HCT116 (cell line): ENCODE results near the gene MSI2. TPM values are rescaled to one million over a fixed set of nuclear protein-coding genes. Genes with fewer than 3 reads are reported as not detected.

Experiments
- ATAC-seq: fragments of 200-7000 bp; cut with Tn5 transposase; 2 replicates; pipeline ENCODE4 v1.9.1; 2020; ENCODE audit warnings: mild to moderate bottlenecking, moderate library complexity
- BruUV-seq: library from RNA; stranded (reverse); fragments of 400-500 nt; replicated peaks from 2 replicates; lab custom pipeline; 2021; lab: Mats Ljungman, UMichigan
- CTCF ChIA-PET: fragments of 300-600 bp; sonication (Branson Sonifier 250); formaldehyde crosslinking; loops from one replicate; lab custom pipeline; 2021; ENCODE audit warnings: antibody characterized with exemption; lab: Charles Lee
- POLR2A ChIA-PET: fragments of 300-600, 350-600 bp; sonication (Branson Sonifier 250); formaldehyde crosslinking; loops from one replicate; lab custom pipeline; 2021; ENCODE audit warnings: antibody characterized with exemption; lab: Charles Lee
- RAD21 ChIA-PET, 2 experiments: fragments of 300-600 bp; sonication (Branson Sonifier 250); formaldehyde crosslinking; loops; one replicate each; lab custom pipeline; 2023; ENCODE audit warnings: low total read pairs in 2 of 2; ENCODE audit not compliant: uncharacterized antibody in 2 of 2, unreplicated experiment in 2 of 2, low non-redundant PET in 1 of 2; lab: Charles Lee
- DNase-seq: peaks from one replicate; pipeline ENCODE4 v3.0.0-alpha.2; 2010; ENCODE audit warnings: low read depth, low spot score
- H2AFZ ChIP-seq: fragments of 200-600 bp; shearing (Covaris generic), sonication (generic); 2 replicates; pipeline ENCODE4 v1.6.1; 2017; ENCODE audit warnings: low read depth, mixed run types, mixed read lengths, antibody characterized with exemption, low read length; ENCODE audit not compliant: poor library complexity, severe bottlenecking
- H3K27ac ChIP-seq: 2 replicates; pipeline ENCODE4 v1.5.1; 2012; ENCODE audit warnings: low read depth, low read length
- H3K27me3 ChIP-seq: fragments of 200-600 bp; sonication (generic); 2 replicates; pipeline ENCODE4 v1.6.1; 2016; ENCODE audit warnings: mixed run types, low read length, mixed read lengths; ENCODE audit not compliant: insufficient read depth
- H3K36me3 ChIP-seq, 2 experiments: fragments of 200-500 bp in 1 of 2; fragments of 200-600 bp in 1 of 2; sonication (Bioruptor generic) in 1 of 2; sonication (generic) in 1 of 2; 2 replicates each; pipeline versions ENCODE4 v1.5.1 to v1.6.1; 2014 to 2016; ENCODE audit warnings: low read length in 2 of 2, inconsistent platforms in 1 of 2, mixed read lengths in 1 of 2, mixed run types in 1 of 2; ENCODE audit not compliant: insufficient read depth in 2 of 2, control insufficient read depth in 1 of 2
- H3K4me1 ChIP-seq, 2 experiments: fragments of 200-600 bp in 1 of 2; sonication (generic) in 1 of 2; 2 replicates each; pipeline versions ENCODE4 v1.5.1 to v1.6.1; 2012 to 2017; ENCODE audit warnings: low read length in 2 of 2, inconsistent platforms in 1 of 2, mild to moderate bottlenecking in 1 of 2, mixed read lengths in 1 of 2, mixed run types in 1 of 2, moderate library complexity in 1 of 2; ENCODE audit not compliant: insufficient read depth in 2 of 2, control insufficient read depth in 1 of 2
- H3K4me2 ChIP-seq: fragments of 200-600 bp; sonication (generic); 2 replicates; pipeline ENCODE4 v1.6.1; 2017; ENCODE audit warnings: mixed run types, low read length, mixed read lengths
- H3K4me3 ChIP-seq, 2 experiments: fragments of 200-600 bp in 1 of 2; sonication (generic) in 1 of 2; replicated peaks in 1 of 2; 2 replicates each; pipeline ENCODE4 v1.5.1; 2011 to 2016; ENCODE audit warnings: low read length in 2 of 2, control low read depth in 1 of 2, low read depth in 1 of 2, mild to moderate bottlenecking in 1 of 2, mixed read lengths in 1 of 2, mixed run types in 1 of 2
- H3K79me2 ChIP-seq: fragments of 200-600 bp; sonication (generic); 2 replicates; pipeline ENCODE4 v1.6.1; 2017; ENCODE audit warnings: mild to moderate bottlenecking, mixed run types, low read length, moderate library complexity, mixed read lengths; ENCODE audit not compliant: insufficient read depth
- H3K9ac ChIP-seq: fragments of 200-600 bp; sonication (generic); 2 replicates; pipeline ENCODE4 v1.6.1; 2016; ENCODE audit warnings: low read length, mixed read lengths
- H3K9me2 ChIP-seq: fragments of 200-600 bp; sonication (generic), shearing (Covaris generic); 2 replicates; pipeline ENCODE4 v1.6.1; 2017; ENCODE audit warnings: mixed run types, mild to moderate bottlenecking, moderate library complexity; ENCODE audit not compliant: insufficient read depth
- H3K9me3 ChIP-seq, 2 experiments: fragments of 200-500 bp in 1 of 2; fragments of 200-600 bp in 1 of 2; sonication (Bioruptor generic) in 1 of 2; sonication (generic) in 1 of 2; 2 replicates each; pipeline ENCODE4 v1.6.1; 2014 to 2017; ENCODE audit warnings: low read length in 2 of 2, mixed read lengths in 2 of 2, inconsistent platforms in 1 of 2, low read depth in 1 of 2, mild to moderate bottlenecking in 1 of 2, mixed run types in 1 of 2, moderate library complexity in 1 of 2; ENCODE audit not compliant: control insufficient read depth in 1 of 2, insufficient read depth in 1 of 2
- H4K20me1 ChIP-seq: fragments of 200-600 bp; sonication (generic), shearing (Covaris generic); 2 replicates; pipeline ENCODE4 v1.6.1; 2017; ENCODE audit warnings: mixed run types, mild to moderate bottlenecking, moderate library complexity; ENCODE audit not compliant: insufficient read depth
- ATF3 ChIP-seq: IDR thresholded peaks from 2 replicates; pipeline ENCODE4 v1.6.1; 2012
- CBX3 ChIP-seq: IDR thresholded peaks from 2 replicates; pipeline ENCODE4 v1.6.1; 2012; ENCODE audit warnings: low read depth
- CEBPB ChIP-seq: IDR thresholded peaks from 2 replicates; pipeline ENCODE4 v1.6.1; 2012; ENCODE audit warnings: low read depth
- EGR1 ChIP-seq: IDR thresholded peaks from 2 replicates; pipeline ENCODE4 v1.6.1; 2012; ENCODE audit warnings: low read depth
- ELF1 ChIP-seq: IDR thresholded peaks from 2 replicates; pipeline ENCODE4 v1.6.1; 2012; ENCODE audit warnings: low read depth, borderline replicate concordance
- YY1 ChIP-seq: IDR thresholded peaks from 2 replicates; pipeline ENCODE4 v1.6.1; 2011; ENCODE audit warnings: low read length, low read depth, moderate library complexity, mild to moderate bottlenecking; ENCODE audit not compliant: insufficient replicate concordance; ENCODE audit errors: extremely low read depth
- intact Hi-C: fragments of 100-400 bp; cut with micrococcal nuclease; formaldehyde crosslinking; loops from 2 replicates; pipeline ENCODE4 v1.10.0; 2022
- total RNA-seq: library from RNA; stranded (reverse); gene quantifications from one replicate; pipeline ENCODE4 v1.2.1, GENCODE V29; 2021; ENCODE audit not compliant: unreplicated experiment

Gene MSI2
- total RNA-seq, 1 experiment from 2014 or later = 137 TPM

- peak; percentile 40; the same call in 1 of the 2 replicates for TF ChIP-seq EGR1
- TF ChIP-seq YY1 = no peak
These were observed 119.5 kb downstream of the MSI2 start (continued) for GRCh38 chr17:57375770-57376225.

GRCh38 chr17:57377094-57377493, 120.8 kb downstream of the MSI2 start:
- POLR2A ChIA-PET = interaction anchor here (0.7 to 1.3 kb wide), 2 partner anchors 12 to 27 kb away, joined by 3 to 4 read pairs; no protein-coding TSS in a partner anchor

More at GRCh38 chr17:57377094-57377493, 120.8 kb downstream of the MSI2 start:
- peak overlapping the region; percentile 82; the same call in 1 of the 2 replicates for H3K27ac ChIP-seq
- DNase-seq (no peak), ATAC-seq (no peak)
- no TSS peak for BruUV-seq
- no peaks in the 10 kb centered on the region; the same call in 1 of the 2 replicates for H3K79me2 ChIP-seq
- intact Hi-C loops = no loop called here
- RAD21 ChIA-PET = interaction anchor here in 1 of 2 experiments (0.6 kb wide), 1 partner anchor 63 kb away, joined by 4 read pairs; no protein-coding TSS in a partner anchor
- CTCF ChIA-PET = no interaction called here
- H3K4me3 ChIP-seq = no peak overlapping the region
- peaks cover 54 to 66% of the 10 kb centered on the region in 2 experiments for H3K4me1 ChIP-seq
- H3K9me2 ChIP-seq = no peaks in the 10 kb centered on the region
- no peaks in the 10 kb centered on the region for H4K20me1 ChIP-seq
- H2AFZ ChIP-seq = no peak overlapping the region
- no peak overlapping the region for H3K4me2 ChIP-seq
- peaks cover 4 to 9% of the 10 kb centered on the region in 2 experiments; a peak in 2 of 4 replicates for H3K9me3 ChIP-seq
- no peaks in the 10 kb centered on the region for H3K27me3 ChIP-seq
- TF ChIP-seq ELF1 (no peak), CEBPB (peak; percentile 80), ATF3 (peak; percentile 54; the same call in 1 of the 2 replicates), CBX3 (no peak)
- 0 out of 4 replicates have a peak, but pooled peaks cover 0 to 9% of the 10 kb centered on the region in 2 experiments for H3K36me3 ChIP-seq
- no peak overlapping the region for H3K9ac ChIP-seq
